NCI-H1694 (cell line): ENCODE results near the gene MAG.
"Not testable (repeated sequence)": the region's sequence is repeated elsewhere in the genome, so short reads cannot be mapped to it uniquely, and the experiment has no call there.

Experiments used
- DNase-seq: peaks from one replicate; lab custom pipeline; 2025; lab: John Stamatoyannopoulos, UW

Gene MAG

GRCh38 chr19:35281303-35281702 lies 10.7 kb upstream of the MAG start:
- no peak for DNase-seq

GRCh38 chr19:35284153-35285094 lies 7.5 kb upstream of the MAG start:
- no peak for DNase-seq

DNA sequence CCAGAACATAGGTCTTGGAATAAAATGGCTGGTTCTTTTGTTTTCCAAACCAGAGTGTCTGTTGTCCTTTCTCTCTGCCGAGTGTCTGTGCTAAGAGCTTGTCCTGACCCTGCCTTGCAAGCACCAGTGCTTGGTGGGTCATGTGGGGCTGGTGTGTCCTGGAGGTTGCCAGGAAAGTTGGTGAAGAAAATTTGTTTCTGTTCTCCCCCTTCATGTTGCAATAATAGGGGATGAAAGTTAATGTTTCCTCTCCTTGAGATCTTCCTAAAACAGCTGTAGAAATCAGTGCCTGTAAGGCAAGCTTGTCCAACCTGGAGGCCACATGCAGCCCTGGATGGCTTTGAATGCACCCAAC lies 6.9 kb upstream of the MAG start:
- no peak for DNase-seq

GRCh38 chr19:35285465-35285864 lies 6.5 kb upstream of the MAG start:
- not testable (repeated sequence) for DNase-seq

DNA sequence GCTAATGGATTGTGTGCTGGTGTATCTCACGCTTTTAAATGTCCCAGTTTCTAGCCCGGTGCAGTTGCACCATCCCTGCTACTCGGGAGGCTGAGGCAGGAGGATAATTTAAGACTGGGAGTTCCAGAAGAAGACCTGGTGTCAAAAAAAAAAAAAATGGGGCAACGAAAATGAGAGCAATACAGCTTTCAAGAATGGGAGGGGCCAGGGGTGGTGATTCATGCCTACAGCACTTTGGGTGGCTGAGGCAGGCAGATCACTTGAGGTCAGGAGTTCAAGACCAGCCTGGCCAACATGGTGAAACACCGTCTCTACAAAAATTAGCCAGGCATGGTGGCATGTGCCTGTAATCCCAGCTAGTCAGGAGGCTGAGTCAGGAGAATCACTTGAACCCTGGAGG lies 5.9 kb upstream of the MAG start:
- DNase-seq, result not testable (repeated sequence)

DNA sequence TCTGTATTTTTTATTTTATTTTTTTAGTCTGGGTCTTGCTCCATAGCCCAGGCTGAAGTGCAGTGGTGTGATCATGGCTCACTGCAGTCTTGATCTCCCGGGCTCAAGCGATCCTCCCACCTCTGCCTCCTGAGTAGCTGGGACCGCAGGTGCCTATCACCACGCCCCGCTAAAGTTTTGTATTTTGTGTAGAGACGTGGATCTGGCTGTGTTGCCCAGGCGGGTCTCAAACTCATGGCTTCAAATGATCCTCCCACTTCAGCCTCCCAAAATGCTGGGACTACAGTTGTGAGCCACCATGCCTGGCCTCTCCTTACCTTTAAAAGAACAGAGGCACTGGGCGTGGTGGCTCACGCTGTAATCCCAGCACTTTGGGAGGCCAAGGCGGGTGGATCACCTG lies 4.2 kb upstream of the MAG start:
- no peak for DNase-seq

- no peak for DNase-seq
These were observed 3.6 kb upstream of the MAG start for GRCh38 chr19:35288331-35288730.

- no peak for DNase-seq
These were observed 3.1 kb upstream of the MAG start for GRCh38 chr19:35288906-35289305.

- no peak for DNase-seq
These were observed 1.4 kb upstream of the MAG start for GRCh38 chr19:35290381-35291127.

GRCh38 chr19:35291259-35291658 lies 702 bp upstream of the MAG start:
- DNase-seq, result no peak

DNA sequence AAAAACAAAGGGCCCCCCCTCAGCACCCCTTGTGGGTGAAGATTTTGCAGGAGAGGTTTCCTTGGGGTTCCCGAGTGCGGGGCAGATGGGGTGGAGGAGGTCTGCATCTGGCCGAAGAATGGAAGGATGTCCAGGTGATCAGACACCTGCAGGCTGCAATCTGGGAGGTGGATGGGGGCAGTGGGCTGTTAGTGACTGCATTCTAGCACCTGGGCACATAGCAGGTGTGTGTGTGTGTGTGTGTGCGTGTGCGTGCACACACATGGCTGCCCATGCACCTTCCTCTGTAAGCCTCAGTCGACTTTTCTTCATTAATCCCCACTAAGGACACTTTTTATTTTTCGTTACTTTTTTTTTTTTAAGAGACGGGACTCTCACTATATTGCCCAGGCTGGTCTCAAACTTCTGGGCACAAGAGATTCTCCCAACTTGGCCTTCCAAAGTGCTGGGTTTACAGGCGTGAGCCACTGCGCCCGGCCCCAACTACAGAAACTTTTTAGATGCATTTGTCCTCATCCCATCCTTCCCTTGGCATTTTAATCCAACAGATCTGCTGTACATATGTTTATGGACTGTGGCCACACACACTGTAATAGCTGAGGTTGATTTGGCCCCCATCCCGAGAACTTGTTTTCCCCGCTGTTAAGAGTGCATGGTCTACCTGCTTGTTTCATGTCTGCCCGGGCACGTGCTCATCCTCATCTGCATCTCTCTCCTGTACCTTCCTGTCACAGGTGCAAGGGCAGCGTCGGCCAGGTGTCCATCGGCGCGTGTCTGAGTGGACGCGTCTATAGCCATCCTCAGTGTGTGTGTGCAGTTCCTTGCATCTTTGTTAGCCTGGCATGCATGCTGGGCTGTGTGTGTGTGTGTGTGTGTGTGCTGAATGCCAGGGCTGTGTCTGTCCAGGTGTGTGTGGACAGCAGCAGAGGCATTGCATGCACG lies 731 bp downstream of the MAG start:
- no peak for DNase-seq

GRCh38 chr19:35293363-35293739 lies 1.4 kb downstream of the MAG start:
- no peak for DNase-seq

DNA sequence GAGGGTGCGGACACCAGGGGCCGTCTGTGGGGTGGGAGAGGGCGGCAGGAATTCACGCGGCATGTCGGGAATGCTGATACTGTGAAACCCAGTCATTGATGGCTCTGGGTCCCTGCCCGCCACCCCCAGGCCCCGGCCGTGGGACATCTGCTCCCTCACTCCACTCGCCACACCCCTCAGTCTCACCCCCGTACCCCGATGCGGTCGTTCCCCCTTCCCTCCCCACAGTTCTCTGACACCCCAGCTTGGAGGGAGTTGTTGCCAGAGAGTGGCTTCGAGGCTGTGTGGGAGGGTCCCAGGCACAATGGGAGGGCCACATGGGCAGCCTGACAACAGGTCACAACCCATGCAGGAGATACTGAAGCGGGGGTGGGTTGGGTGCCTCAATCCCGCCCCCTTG lies 1.8 kb downstream of the MAG start:
- DNase-seq, result no peak

GRCh38 chr19:35294328-35294727 lies 2.4 kb downstream of the MAG start:
- DNase-seq, result no peak

- no peak for DNase-seq
These were observed 3.2 kb downstream of the MAG start for GRCh38 chr19:35294859-35295791.

- no peak for DNase-seq
These were observed 4.0 kb downstream of the MAG start for GRCh38 chr19:35295792-35296462.

DNA sequence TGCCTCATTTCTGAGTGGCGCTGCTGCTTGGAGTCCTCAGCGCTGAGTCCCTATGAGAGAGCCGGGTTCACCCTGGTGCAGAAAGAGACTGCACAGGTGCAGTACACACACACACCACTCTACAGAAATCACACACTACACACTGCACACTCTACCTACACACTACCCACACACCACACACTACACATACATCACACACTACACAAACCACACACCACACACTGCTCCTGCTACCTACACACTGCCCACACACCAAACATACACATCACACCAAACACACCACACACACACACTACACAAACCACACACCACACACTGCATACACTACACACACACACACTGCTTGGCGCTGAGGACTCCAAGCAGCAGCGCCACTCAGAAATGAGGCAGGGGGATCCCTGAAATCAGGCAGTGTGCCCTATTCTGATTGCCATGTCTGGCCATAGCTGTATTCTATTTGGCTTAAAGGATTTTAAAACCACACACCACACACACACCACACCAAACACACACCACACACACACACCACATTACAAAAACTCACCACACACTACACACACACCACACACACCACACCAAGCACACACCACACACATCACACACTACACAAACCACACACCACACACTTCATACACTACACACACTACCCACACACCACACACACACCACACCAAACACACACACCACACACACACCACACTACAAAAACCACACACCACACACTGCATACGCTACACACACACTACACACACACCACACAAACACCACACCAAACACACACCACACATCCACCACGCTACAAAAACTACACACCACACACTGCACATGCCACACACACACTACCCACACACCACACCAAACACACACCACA lies 4.9 kb downstream of the MAG start:
- no peak for DNase-seq

DNA sequence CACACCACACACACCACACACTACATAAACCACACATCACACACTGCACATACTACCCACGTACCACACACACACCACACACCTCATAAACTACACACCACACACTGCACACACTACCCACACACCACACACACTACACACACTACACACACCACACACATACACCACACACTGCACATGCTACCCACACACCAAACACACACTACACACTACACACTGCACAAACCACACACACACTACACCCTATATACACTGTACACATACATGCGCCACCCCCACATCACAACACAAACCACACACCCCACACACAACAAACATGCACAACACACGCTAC lies 5.5 kb downstream of the MAG start:
- DNase-seq, result no peak

- DNase-seq, result no peak
These were observed 6.0 kb downstream of the MAG start for GRCh38 chr19:35297922-35298321.

DNA sequence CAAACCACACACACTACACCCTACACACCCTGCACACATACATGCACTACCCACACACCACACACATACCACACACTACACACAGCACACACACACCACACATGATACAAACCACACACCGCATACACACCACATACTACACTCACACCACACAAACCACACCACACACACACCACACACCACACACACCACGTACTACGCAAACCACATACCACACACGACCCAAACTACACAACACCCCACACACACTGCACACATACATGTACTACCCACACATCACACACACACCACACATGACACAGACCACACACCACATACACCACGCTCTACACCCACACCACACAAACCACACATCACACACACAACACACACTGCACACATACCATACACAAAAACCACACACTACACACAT lies 6.6 kb downstream of the MAG start:
- DNase-seq, result no peak
